Transverse colon (tissue), 4 donors: ENCODE data around the gene GNG12. TPM values are rescaled to one million over a fixed set of nuclear protein-coding genes. Genes with fewer than 3 reads are reported as not detected.
A peak's percentile ranks its signal among the peaks of the same experiment; 100 is the strongest.

Source experiments
- DNase-seq: peaks from one replicate; pipeline ENCODE4 v3.0.0-alpha.2; 2019
- H3K27ac ChIP-seq, 4 donors: fragments of 200-600 bp; sonication (generic); 2 replicates each; pipeline ENCODE4 v1.5.1; 2016 to 2018; ENCODE audit warnings: inconsistent platforms in 4 of 4
- H3K27me3 ChIP-seq: fragments of 200-600 bp; sonication (generic); 2 replicates; pipeline ENCODE4 v1.5.1; 2017; ENCODE audit warnings: inconsistent platforms
- H3K36me3 ChIP-seq, 4 donors: fragments of 200-600 bp; sonication (generic); 2 replicates each; pipeline ENCODE4 v1.5.1; 2017 to 2019; ENCODE audit warnings: inconsistent platforms in 4 of 4
- H3K4me1 ChIP-seq, 4 donors: fragments of 200-600 bp; sonication (generic); 2 replicates each; pipeline ENCODE4 v1.5.1; 2017 to 2020; ENCODE audit warnings: inconsistent platforms in 4 of 4
- H3K4me3 ChIP-seq, 4 donors: fragments of 200-600 bp; sonication (generic); 1 replicate in 1 of 4; 2 replicates in 3 of 4; pipeline versions ENCODE4 v1.5.1 to v1.6.1; 2017 to 2019; ENCODE audit warnings: inconsistent platforms in 4 of 4
- H3K9me3 ChIP-seq, 2 donors: fragments of 200-600 bp; sonication (generic); 2 replicates each; pipeline ENCODE4 v1.5.1; 2017 to 2019; ENCODE audit warnings: inconsistent platforms in 2 of 2
- EP300 ChIP-seq: sonication (generic); formaldehyde crosslinking; IDR thresholded peaks from one replicate; pipeline ENCODE4 v1.6.1; 2017; ENCODE audit warnings: antibody characterized with exemption, low read depth
- POLR2A ChIP-seq: fragments of 450-650 bp; IDR thresholded peaks from one replicate; pipeline ENCODE4 v1.6.1; 2016; ENCODE audit warnings: antibody characterized with exemption, mild to moderate bottlenecking, moderate library complexity
- POLR2AphosphoS5 ChIP-seq, 3 donors: sonication (generic); formaldehyde crosslinking; IDR thresholded peaks; one replicate each; pipeline ENCODE4 v1.6.1; 2016; ENCODE audit warnings: antibody characterized with exemption in 3 of 3
- WGBS, 2 donors: methylation state at CpG; one replicate each; pipeline ENCODE4 v1.1.5; 2018; ENCODE audit warnings: low coverage in 1 of 2; 5-methylcytosine and 5-hydroxymethylcytosine counted together
- in situ Hi-C, 4 donors: fragments of 200-750 bp; cut with MboI; loops; one replicate each; pipeline versions ENCODE4 v1.15.0 to v1.15.1; 2017; ENCODE audit warnings: low sequenced_read_pairs in 3 of 4, low pct_ligation_motif_present in 1 of 4, low pct_unique_long_range_greater_than_20kb in 1 of 4
- intact Hi-C: fragments of 100-400 bp; cut with DNase I; formaldehyde crosslinking; loops from one replicate; pipeline ENCODE4 v1.15.1; 2023; ENCODE audit warnings: low total_unique reads
- total RNA-seq, 4 donors: library from RNA; depleted of rRNA; stranded (reverse); fragments of >200 nt; gene quantifications; one replicate each; pipeline ENCODE4 v1.1.0, GENCODE V29; 2016
- TF ChIP-seq, protein P1 (sequence below), 5 experiments: fragments of 200-600 bp in 3 of 5; fragments of 450-650 bp in 2 of 5; sonication (generic) in 3 of 5; IDR thresholded peaks; 1 replicate in 2 of 5; 2 replicates in 3 of 5; pipeline ENCODE4 v1.5.1; 2016 to 2017; ENCODE audit warnings: antibody characterized with exemption in 5 of 5, inconsistent platforms in 3 of 5, mild to moderate bottlenecking in 2 of 5, moderate library complexity in 1 of 5

Gene GNG12
- total RNA-seq, 4 donors from 2014 or later, result 19.1 to 180 (median 112) TPM

GRCh38 chr1:67855444-67855843 is 22.2 kb upstream of the GNG12 start:
- no peak overlapping the region for H3K4me3 ChIP-seq
- no peak overlapping the region for H3K27ac ChIP-seq
- H3K4me1 ChIP-seq, result peaks cover 2 to 5% (median 4%) of the 10 kb centered on the region in 4 donors
- in situ Hi-C loops (loop anchor here in 3 of 4 donors (10.0 to 25.0 kb wide), 5 partner anchors 249 to 499 kb away; no protein-coding TSS in a partner anchor), intact Hi-C loops (no loop called here)
- no peaks in the 10 kb centered on the region for H3K27me3 ChIP-seq
- WGBS, 2 donors, result 36 to 64% methylated on average over 3 to 4 of the region's 4 CpGs
- no peak for DNase-seq
- H3K36me3 ChIP-seq, result no peaks in the 10 kb centered on the region
- H3K9me3 ChIP-seq, result no peaks in the 10 kb centered on the region
- TF ChIP-seq EP300 (no peak), POLR2A (no peak), POLR2AphosphoS5 (IDR thresholded peaks at IDR 0.05) (no peak)
- TF ChIP-seq, protein P1, sequence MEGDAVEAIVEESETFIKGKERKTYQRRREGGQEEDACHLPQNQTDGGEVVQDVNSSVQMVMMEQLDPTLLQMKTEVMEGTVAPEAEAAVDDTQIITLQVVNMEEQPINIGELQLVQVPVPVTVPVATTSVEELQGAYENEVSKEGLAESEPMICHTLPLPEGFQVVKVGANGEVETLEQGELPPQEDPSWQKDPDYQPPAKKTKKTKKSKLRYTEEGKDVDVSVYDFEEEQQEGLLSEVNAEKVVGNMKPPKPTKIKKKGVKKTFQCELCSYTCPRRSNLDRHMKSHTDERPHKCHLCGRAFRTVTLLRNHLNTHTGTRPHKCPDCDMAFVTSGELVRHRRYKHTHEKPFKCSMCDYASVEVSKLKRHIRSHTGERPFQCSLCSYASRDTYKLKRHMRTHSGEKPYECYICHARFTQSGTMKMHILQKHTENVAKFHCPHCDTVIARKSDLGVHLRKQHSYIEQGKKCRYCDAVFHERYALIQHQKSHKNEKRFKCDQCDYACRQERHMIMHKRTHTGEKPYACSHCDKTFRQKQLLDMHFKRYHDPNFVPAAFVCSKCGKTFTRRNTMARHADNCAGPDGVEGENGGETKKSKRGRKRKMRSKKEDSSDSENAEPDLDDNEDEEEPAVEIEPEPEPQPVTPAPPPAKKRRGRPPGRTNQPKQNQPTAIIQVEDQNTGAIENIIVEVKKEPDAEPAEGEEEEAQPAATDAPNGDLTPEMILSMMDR (IDR thresholded peaks at IDR 0.05), result no peak

DNA sequence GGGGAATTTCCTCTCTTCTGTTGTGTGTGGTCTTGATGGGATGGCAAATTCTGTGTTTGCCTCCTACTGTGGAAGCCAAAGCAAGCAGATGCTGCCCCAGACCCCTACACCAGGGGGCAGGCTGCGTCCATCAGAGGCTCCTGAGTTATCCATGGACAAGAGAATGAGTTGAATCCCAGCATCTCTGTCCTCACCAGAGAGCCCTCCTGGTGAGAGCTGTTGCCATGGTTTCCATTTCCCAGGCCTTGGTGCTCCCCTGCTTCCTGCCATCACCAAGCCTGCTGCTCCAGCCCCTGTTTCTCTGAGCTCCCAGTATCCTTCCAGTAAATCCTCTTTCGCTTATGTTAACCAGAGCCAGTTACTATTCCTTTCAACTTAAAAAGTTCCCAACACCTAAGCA is 20.4 kb upstream of the GNG12 start:
- in situ Hi-C loops (loop anchor here in 3 of 4 donors (10.0 to 25.0 kb wide), 5 partner anchors 251 to 501 kb away; no protein-coding TSS in a partner anchor), intact Hi-C loops (no loop called here)
- no peak overlapping the region for H3K4me3 ChIP-seq
- H3K4me1 ChIP-seq, result peaks cover 5 to 12% (median 8%) of the 10 kb centered on the region in 4 donors
- H3K9me3 ChIP-seq, result no peaks in the 10 kb centered on the region
- no peaks in the 10 kb centered on the region for H3K36me3 ChIP-seq
- WGBS, 2 donors, result 39 to 88% methylated on average over 1 to 2 of the region's 2 CpGs
- no peak overlapping the region for H3K27ac ChIP-seq
- no peaks in the 10 kb centered on the region for H3K27me3 ChIP-seq
- DNase-seq, result peak; percentile 52
- TF ChIP-seq EP300 (no peak), POLR2A (no peak), POLR2AphosphoS5 (IDR thresholded peaks at IDR 0.05) (no peak)
- TF ChIP-seq, protein P1 (IDR thresholded peaks at IDR 0.05), result peak; percentile 48 to 75 (median 61)

DNA sequence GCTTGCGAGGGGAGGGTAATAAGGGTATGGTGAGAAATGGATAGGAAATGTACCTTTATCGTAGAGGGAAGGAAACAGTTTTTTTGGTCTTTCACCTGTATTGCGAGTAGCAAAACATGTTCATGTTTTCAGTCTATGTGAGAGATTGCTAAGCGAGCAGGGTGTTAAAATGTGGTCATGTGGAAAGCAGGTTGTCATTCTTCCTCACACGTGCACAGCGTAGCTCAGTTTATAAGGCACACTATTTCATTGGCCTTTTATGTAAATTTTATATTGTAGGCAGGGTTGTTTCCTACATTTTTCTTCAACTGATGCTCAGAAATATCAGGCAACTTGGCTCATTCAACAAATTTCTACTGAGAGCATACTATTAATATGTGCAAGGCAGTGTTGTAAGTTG is 18.5 kb upstream of the GNG12 start:
- H3K27ac ChIP-seq, result no peak overlapping the region
- peaks cover 5 to 12% (median 8%) of the 10 kb centered on the region in 4 donors for H3K4me1 ChIP-seq
- WGBS, 2 donors, result 86 to 96% methylated on average over 6 of the region's 6 CpGs
- H3K9me3 ChIP-seq, result no peaks in the 10 kb centered on the region
- DNase-seq, result no peak
- TF ChIP-seq POLR2AphosphoS5 (IDR thresholded peaks at IDR 0.05) (no peak), POLR2A (no peak), EP300 (no peak)
- TF ChIP-seq, protein P1 (IDR thresholded peaks at IDR 0.05), result no peak
- no peaks in the 10 kb centered on the region for H3K27me3 ChIP-seq
- no peak overlapping the region for H3K4me3 ChIP-seq
- in situ Hi-C loops, result loop anchor here in 3 of 4 donors (10.0 to 25.0 kb wide), 5 partner anchors 253 to 503 kb away; no protein-coding TSS in a partner anchor
- H3K36me3 ChIP-seq, result no peaks in the 10 kb centered on the region
- intact Hi-C loops, result no loop called here

- peak; percentile 80 for DNase-seq
- in situ Hi-C loops, result loop anchor here in 3 of 4 donors (10.0 to 25.0 kb wide), 5 partner anchors 254 to 504 kb away; no protein-coding TSS in a partner anchor
- TF ChIP-seq POLR2A (no peak), POLR2AphosphoS5 (IDR thresholded peaks at IDR 0.05) (peak in 2 of 3 donors; percentile 24)
- intact Hi-C loops, result no loop called here
- H3K4me1 ChIP-seq, result peaks cover 5 to 12% (median 8%) of the 10 kb centered on the region in 4 donors
- H3K4me3 ChIP-seq, result no peak overlapping the region
- H3K9me3 ChIP-seq, result no peaks in the 10 kb centered on the region
- H3K27ac ChIP-seq, result peak overlapping the region in 1 of 4 donors; percentile 6
- H3K27me3 ChIP-seq, result no peaks in the 10 kb centered on the region
- no peaks in the 10 kb centered on the region for H3K36me3 ChIP-seq
- WGBS, 2 donors, result 80 to 88% methylated on average over 1 of the region's 1 CpG
Measured at GRCh38 chr1:67850611-67851075, 17.4 kb upstream of the GNG12 start.
